H9 (cell line): ENCODE data around the gene LARP4B. TPM values are rescaled to one million over a fixed set of nuclear protein-coding genes. Genes with fewer than 3 reads are reported as not detected.

Experiments
- DNase-seq: peaks from one replicate; pipeline ENCODE4 v3.0.0-alpha.2; 2017
- H2AFZ ChIP-seq: one replicate; pipeline ENCODE4 v1.6.1; 2013; ENCODE audit warnings: mild to moderate bottlenecking, low read length, control low read depth, moderate library complexity
- H2AK5ac ChIP-seq: 2 replicates; pipeline ENCODE4 v1.6.1; 2013; ENCODE audit warnings: low read length, control low read depth, mixed read lengths; ENCODE audit not compliant: insufficient read length
- H2BK120ac ChIP-seq: one replicate; pipeline ENCODE4 v1.6.1; 2013; ENCODE audit warnings: low read depth, mild to moderate bottlenecking, low read length, control low read depth, inconsistent platforms; ENCODE audit not compliant: poor library complexity, severe bottlenecking
- H2BK12ac ChIP-seq: 2 replicates; pipeline ENCODE4 v1.6.1; 2013; ENCODE audit warnings: low read length, control low read depth, mixed read lengths, low read depth; ENCODE audit not compliant: insufficient read length
- H2BK15ac ChIP-seq: 2 replicates; pipeline ENCODE4 v1.6.1; 2013; ENCODE audit warnings: low read depth, low read length, control low read depth
- H2BK20ac ChIP-seq: one replicate; pipeline ENCODE4 v1.6.1; 2013; ENCODE audit warnings: low read depth, mild to moderate bottlenecking, low read length, control low read depth, inconsistent platforms; ENCODE audit not compliant: poor library complexity, severe bottlenecking
- H2BK5ac ChIP-seq: 2 replicates; pipeline ENCODE4 v1.6.1; 2013; ENCODE audit warnings: low read length, control low read depth, mixed read lengths; ENCODE audit not compliant: insufficient read length
- H3K14ac ChIP-seq: 2 replicates; pipeline ENCODE4 v1.6.1; 2013; ENCODE audit warnings: low read length, control low read depth; ENCODE audit not compliant: insufficient read depth
- H3K18ac ChIP-seq: 2 replicates; pipeline ENCODE4 v1.6.1; 2013; ENCODE audit warnings: low read depth, mild to moderate bottlenecking, mixed read lengths, low read length, control low read depth; ENCODE audit not compliant: insufficient read length
- H3K23ac ChIP-seq: 2 replicates; pipeline ENCODE4 v1.6.1; 2013; ENCODE audit warnings: low read length, control low read depth, mixed read lengths, low read depth; ENCODE audit not compliant: insufficient read length
- H3K23me2 ChIP-seq: 2 replicates; pipeline ENCODE4 v1.6.1; 2013; ENCODE audit warnings: low read depth, mild to moderate bottlenecking, mixed read lengths, low read length, control low read depth; ENCODE audit not compliant: insufficient read length, poor library complexity, severe bottlenecking
- H3K27ac ChIP-seq: 2 replicates; pipeline ENCODE4 v1.5.1; 2013; ENCODE audit warnings: low read length, control low read depth, mixed read lengths, low read depth; ENCODE audit not compliant: insufficient read length
- H3K27me3 ChIP-seq: 2 replicates; pipeline ENCODE4 v1.6.1; 2013; ENCODE audit warnings: low read length, control low read depth, inconsistent platforms; ENCODE audit not compliant: insufficient read depth
- H3K4ac ChIP-seq: 2 replicates; pipeline ENCODE4 v1.6.1; 2013; ENCODE audit warnings: low read depth, mild to moderate bottlenecking, control low read depth, inconsistent platforms, low read length, moderate library complexity
- H3K4me1 ChIP-seq: 2 replicates; pipeline ENCODE4 v1.6.1; 2013; ENCODE audit warnings: low read length, control low read depth, inconsistent platforms; ENCODE audit not compliant: insufficient read depth
- H3K4me2 ChIP-seq: 2 replicates; pipeline ENCODE4 v1.6.1; 2013; ENCODE audit warnings: low read length, control low read depth, mixed read lengths; ENCODE audit not compliant: insufficient read length, insufficient read depth
- H3K56ac ChIP-seq: 2 replicates; pipeline ENCODE4 v1.6.1; 2013; ENCODE audit warnings: low read depth, mild to moderate bottlenecking, mixed read lengths, low read length, control low read depth; ENCODE audit not compliant: insufficient read length
- H3K79me1 ChIP-seq: 2 replicates; pipeline ENCODE4 v1.6.1; 2013; ENCODE audit warnings: low read depth, mild to moderate bottlenecking, moderate library complexity, low read length, control low read depth, inconsistent platforms; ENCODE audit not compliant: insufficient read depth, poor library complexity, severe bottlenecking
- H3K79me2 ChIP-seq: 2 replicates; pipeline ENCODE4 v1.6.1; 2013; ENCODE audit warnings: low read length, control low read depth, inconsistent platforms; ENCODE audit not compliant: insufficient read depth
- H3K9ac ChIP-seq: 2 replicates; pipeline ENCODE4 v1.6.1; 2013; ENCODE audit warnings: low read length, control low read depth, mixed read lengths; ENCODE audit not compliant: insufficient read length; ENCODE audit errors: extremely low read depth
- H3K9me3 ChIP-seq: one replicate; pipeline ENCODE4 v1.6.1; 2013; ENCODE audit warnings: low read depth, low read length, inconsistent platforms; ENCODE audit not compliant: control insufficient read depth
- H3T11ph ChIP-seq: one replicate; pipeline ENCODE4 v1.6.1; 2013; ENCODE audit warnings: mild to moderate bottlenecking, low read length, control low read depth, inconsistent platforms
- H4K20me1 ChIP-seq: one replicate; pipeline ENCODE4 v1.6.1; 2013; ENCODE audit not compliant: control insufficient read depth, insufficient read length, insufficient read depth
- H4K5ac ChIP-seq: 2 replicates; pipeline ENCODE4 v1.6.1; 2013; ENCODE audit warnings: low read depth, mild to moderate bottlenecking, mixed read lengths, low read length, control low read depth; ENCODE audit not compliant: insufficient read length
- H4K8ac ChIP-seq: replicated peaks from 2 replicates; pipeline ENCODE4 v1.6.1; 2013; ENCODE audit warnings: low read length, control low read depth, mixed read lengths, low read depth; ENCODE audit not compliant: insufficient read length
- H4K91ac ChIP-seq: 2 replicates; pipeline ENCODE4 v1.6.1; 2013; ENCODE audit warnings: low read depth, mild to moderate bottlenecking, moderate library complexity, mixed read lengths, low read length, control low read depth; ENCODE audit not compliant: insufficient read length
- H3K27ac Mint-ChIP-seq, 3 experiments: 2 replicates in 2 of 3; 3 replicates in 1 of 3; pipeline ENCODE4 v1.8.0; 2020 to 2021; ENCODE audit warnings: mixed read lengths in 3 of 3, mild to moderate bottlenecking in 1 of 3, moderate library complexity in 1 of 3
- H3K27me3 Mint-ChIP-seq: 2 replicates; pipeline ENCODE4 v1.8.0; 2021; ENCODE audit warnings: low read depth, mild to moderate bottlenecking, moderate library complexity, mixed read lengths
- H3K36me3 Mint-ChIP-seq, 3 experiments: 2 replicates in 2 of 3; 3 replicates in 1 of 3; pipeline ENCODE4 v1.8.0; 2020 to 2021; ENCODE audit warnings: low read depth in 3 of 3, mixed read lengths in 3 of 3; ENCODE audit not compliant: insufficient read depth in 1 of 3
- H3K4me1 Mint-ChIP-seq, 2 experiments: 2 replicates each; pipeline ENCODE4 v1.8.0; 2020; ENCODE audit warnings: mixed read lengths in 2 of 2
- H3K4me3 Mint-ChIP-seq, 2 experiments: 2 replicates in 1 of 2; 3 replicates in 1 of 2; pipeline ENCODE4 v1.8.0; 2020 to 2021; ENCODE audit warnings: mild to moderate bottlenecking in 2 of 2, mixed read lengths in 2 of 2, moderate library complexity in 1 of 2
- H3K9me3 Mint-ChIP-seq, 2 experiments: 2 replicates in 1 of 2; 3 replicates in 1 of 2; pipeline ENCODE4 v1.8.0; 2020; ENCODE audit warnings: mild to moderate bottlenecking in 2 of 2, mixed read lengths in 2 of 2, moderate library complexity in 1 of 2
- CTCF ChIP-seq: fragments of 200-600 bp; sonication (generic); conservative IDR thresholded peaks from 3 replicates; pipeline ENCODE4 v1.8.0; 2021; ENCODE audit warnings: antibody characterized with exemption, mild to moderate bottlenecking
- WGBS: extraction: QIAGEN DNeasy Blood & Tissue Kit; methylation state at CpG from one replicate; pipeline ENCODE4 v1.1.7; 2013; ENCODE audit warnings: missing lambda C conversion rate, low lambda C conversion rate, mixed read lengths; ENCODE audit not compliant: insufficient read length; ENCODE audit errors: extremely low coverage; 5-methylcytosine and 5-hydroxymethylcytosine counted together
- total RNA-seq: library from RNA; stranded (reverse); gene quantifications from 2 replicates; pipeline ENCODE4 v1.2.1, GENCODE V29; 2021

LARP4B gene
- total RNA-seq, 1 experiment from 2014 or later: 88.9 TPM

- Histone ChIP-seq H3K79me2 (peaks cover 4% of the 10 kb centered on the region; the same call in 1 of the 2 replicates), H2BK20ac (no peak overlapping the region), H2BK120ac (no peak overlapping the region), H3K14ac (no peak overlapping the region), H3K4me1 (no peaks in the 10 kb centered on the region; the same call in 1 of the 2 replicates), H2AFZ (no peak overlapping the region), H4K91ac (no peak overlapping the region), H3T11ph (no peak overlapping the region), H3K23me2 (no peaks in the 10 kb centered on the region), H3K9me3 (no peaks in the 10 kb centered on the region), H4K8ac (no peak overlapping the region), H2BK5ac (no peak overlapping the region), H3K4ac (no peak overlapping the region), H3K4me2 (no peak overlapping the region), H3K9ac (no peak overlapping the region), H3K23ac (no peak overlapping the region), H3K18ac (no peak overlapping the region), H2AK5ac (no peak overlapping the region), H3K79me1 (peaks cover 4% of the 10 kb centered on the region), H4K5ac (no peak overlapping the region), H4K20me1 (no peaks in the 10 kb centered on the region), H2BK12ac (no peak overlapping the region), H3K56ac (no peak overlapping the region), H2BK15ac (no peak overlapping the region), H3K27me3 (no peaks in the 10 kb centered on the region), H3K27ac (no peak overlapping the region)
- Mint-ChIP-seq H3K9me3 (peaks cover 8 to 10% of the 10 kb centered on the region in 2 experiments), H3K4me1 (peaks cover 10 to 15% of the 10 kb centered on the region in 2 experiments), H3K4me3 (no peak overlapping the region), H3K27me3 (no peaks in the 10 kb centered on the region), H3K36me3 (peaks cover 49 to 80% (median 52%) of the 10 kb centered on the region in 3 experiments), H3K27ac (no peak overlapping the region)
- no peak for TF ChIP-seq CTCF
- WGBS: no CpG with 5 or more reads among the region's 5 CpGs
- DNase-seq: no peak
These were observed 75.8 kb downstream of the LARP4B start for GRCh38 chr10:855671-856070.
